Prostate gland (tissue), 2 donors: ENCODE data around the gene SPANXB1. TPM values are rescaled to one million over a fixed set of nuclear protein-coding genes. Genes with fewer than 3 reads are reported as not detected.
"Not testable (repeated sequence)": the region's sequence is repeated elsewhere in the genome, so short reads cannot be mapped to it uniquely, and the experiment has no call there.

Experiments used
- DNase-seq: peaks from one replicate; pipeline ENCODE4 v3.0.0-alpha.2; 2019; ENCODE audit warnings: low spot score
- H3K27ac ChIP-seq, 2 donors: fragments of 200-600 bp; sonication (generic); 2 replicates each; pipeline ENCODE4 v1.5.1; 2017 to 2019
- H3K27me3 ChIP-seq: fragments of 200-600 bp; sonication (generic); replicated peaks from 2 replicates; pipeline ENCODE4 v1.5.1; 2019; ENCODE audit not compliant: insufficient read depth
- H3K36me3 ChIP-seq, 2 donors: fragments of 200-600 bp; sonication (generic); 1 replicate in 1 of 2; 2 replicates in 1 of 2; pipeline versions ENCODE4 v1.5.1 to v1.8.1; 2017 to 2019
- H3K4me1 ChIP-seq: fragments of 200-600 bp; sonication (generic); replicated peaks from 2 replicates; pipeline ENCODE4 v1.5.1; 2019
- H3K4me3 ChIP-seq, 2 donors: fragments of 200-600 bp; sonication (generic); 2 replicates each; pipeline ENCODE4 v1.5.1; 2017 to 2019
- H3K9me3 ChIP-seq: fragments of 200-600 bp; sonication (generic); 2 replicates; pipeline ENCODE4 v1.5.1; 2017
- CTCF ChIP-seq, 4 experiments: fragments of 200-600 bp in 2 of 4; fragments of 450-650 bp in 2 of 4; sonication (generic) in 2 of 4; IDR thresholded peaks; 1 replicate in 3 of 4; 2 replicates in 1 of 4; pipeline ENCODE4 v1.5.1; 2016 to 2019; ENCODE audit warnings: antibody characterized with exemption in 4 of 4, mild to moderate bottlenecking in 2 of 4, moderate library complexity in 2 of 4
- POLR2A ChIP-seq: fragments of 450-650 bp; IDR thresholded peaks from one replicate; pipeline ENCODE4 v1.6.1; 2016; ENCODE audit warnings: antibody characterized with exemption, mild to moderate bottlenecking
- POLR2AphosphoS5 ChIP-seq: sonication (generic); formaldehyde crosslinking; IDR thresholded peaks from one replicate; pipeline ENCODE4 v1.6.1; 2017; ENCODE audit warnings: antibody characterized with exemption
- WGBS: methylation state at CpG from one replicate; pipeline ENCODE4 v1.1.5; 2018; 5-methylcytosine and 5-hydroxymethylcytosine counted together
- intact Hi-C: fragments of 100-400 bp; cut with DNase I; formaldehyde crosslinking; loops from one replicate; pipeline ENCODE4 v1.14.2; 2022
- total RNA-seq, 2 donors: library from RNA; depleted of rRNA; stranded (reverse); fragments of >200 nt; gene quantifications; one replicate each; pipeline ENCODE4 v1.1.0, GENCODE V29; 2016

Gene SPANXB1
- total RNA-seq, 2 donors from 2014 or later: 9.8 TPM; not detected in 1

DNA sequence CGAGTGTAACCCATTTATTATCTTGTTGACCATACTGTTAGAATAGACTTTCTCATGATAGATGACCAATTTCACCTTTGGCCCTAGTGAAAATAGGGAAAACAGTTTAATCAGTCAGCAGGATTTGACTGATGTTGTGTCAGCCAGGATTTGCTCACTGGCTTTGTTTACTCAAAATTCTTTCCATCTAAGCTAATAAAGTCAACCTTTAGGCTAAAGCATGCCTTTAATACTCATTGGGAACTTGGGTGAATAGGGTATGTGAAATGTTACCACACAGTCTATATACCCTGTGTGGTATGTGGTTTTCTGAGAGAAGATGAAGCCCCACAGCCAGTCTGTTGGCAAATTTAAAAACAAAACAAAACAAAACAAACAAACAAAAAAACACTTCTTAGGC, 18.7 kb upstream of the SPANXB1 start:
- H3K4me3 ChIP-seq: no peak overlapping the region
- TF ChIP-seq CTCF (IDR thresholded peaks at IDR 0.05): no peak
- TF ChIP-seq POLR2AphosphoS5: no peak
- no peak for TF ChIP-seq POLR2A
- intact Hi-C loops: no loop called here
- H3K27me3 ChIP-seq: no peaks in the 10 kb centered on the region
- no peak overlapping the region for H3K27ac ChIP-seq
- no peaks in the 10 kb centered on the region for H3K4me1 ChIP-seq
- no peak for DNase-seq
- WGBS: 79% methylated on average over 1 of the region's 1 CpG
- no peaks in the 10 kb centered on the region for H3K36me3 ChIP-seq
- H3K9me3 ChIP-seq: no peaks in the 10 kb centered on the region

- intact Hi-C loops, H3K4me1 ChIP-seq, H3K9me3 ChIP-seq, H3K27ac ChIP-seq, H3K27me3 ChIP-seq, DNase-seq, H3K4me3 ChIP-seq, H3K36me3 ChIP-seq: not testable (repeated sequence)
- 82% methylated on average over 5 of the region's 6 CpGs for WGBS
These were observed 2.8 kb downstream of the SPANXB1 start for GRCh38 chrX:141005243-141005642.

DNA sequence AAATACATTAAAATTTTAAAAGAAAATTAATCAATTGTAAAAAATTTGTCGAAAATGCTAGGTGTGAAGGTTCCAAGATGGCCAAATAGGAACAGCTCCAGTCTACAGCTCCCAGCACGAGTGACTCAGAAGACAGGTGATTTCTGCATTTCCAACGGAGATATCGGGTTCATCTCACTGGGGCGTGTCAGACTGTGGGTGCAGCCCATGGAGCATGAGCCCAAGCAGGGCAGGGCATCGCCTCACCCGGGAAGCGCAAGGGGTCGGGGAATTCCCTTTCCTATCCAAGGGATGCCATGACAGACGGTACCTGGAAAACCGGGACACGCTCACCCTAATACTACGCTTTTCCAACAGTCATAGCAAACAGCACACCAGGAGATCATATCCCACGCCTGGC, 41.9 kb downstream of the SPANXB1 start:
- 86% methylated on average over 5 of the region's 14 CpGs for WGBS

GRCh38 chrX:141049878-141050277, 47.5 kb downstream of the SPANXB1 start:
- intact Hi-C loops, H3K4me3 ChIP-seq, H3K9me3 ChIP-seq, DNase-seq, H3K27me3 ChIP-seq, H3K36me3 ChIP-seq, H3K4me1 ChIP-seq, H3K27ac ChIP-seq: not testable (repeated sequence)
- 95% methylated on average over 3 of the region's 3 CpGs for WGBS

More for the DNA sequence above, 41.9 kb downstream of the SPANXB1 start:
- H3K9me3 ChIP-seq, DNase-seq, H3K27ac ChIP-seq, H3K27me3 ChIP-seq, H3K4me3 ChIP-seq, intact Hi-C loops, H3K4me1 ChIP-seq, H3K36me3 ChIP-seq: not testable (repeated sequence)

DNA sequence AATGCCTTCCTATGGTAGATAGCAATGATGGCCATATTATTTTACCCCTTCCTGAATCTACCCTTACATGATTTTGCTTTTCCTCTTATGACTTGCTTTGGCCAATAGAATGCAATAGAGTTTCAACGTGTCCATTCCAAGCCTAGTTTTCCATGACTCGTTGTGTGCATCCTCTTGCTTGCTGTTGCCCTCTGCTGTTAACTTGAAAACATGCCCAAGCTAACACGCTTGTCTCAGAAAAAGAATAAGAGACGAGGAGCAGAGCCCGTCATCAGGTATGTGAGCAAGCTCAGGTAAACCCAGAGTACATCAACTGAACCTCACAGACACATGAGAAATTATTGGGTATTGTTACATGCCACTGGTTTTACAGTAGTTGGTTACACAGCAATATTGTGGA, 49.7 kb downstream of the SPANXB1 start:
- intact Hi-C loops, H3K27ac ChIP-seq, H3K4me3 ChIP-seq, H3K27me3 ChIP-seq, H3K4me1 ChIP-seq, H3K36me3 ChIP-seq, H3K9me3 ChIP-seq, DNase-seq: not testable (repeated sequence)
- WGBS: 69% methylated on average over 5 of the region's 5 CpGs

Other genes with a start within 250 kb of the SPANXB1 start
- 10 to 100 TPM; 17.8 to 24.3 TPM for gene LDOC1, start 174.5 kb downstream of the SPANXB1 start, total RNA-seq
- not detected for gene SPANXC, start 239.9 kb downstream of the SPANXB1 start, total RNA-seq